ENCODE measurements around the gene MGAT4B. TPM values are rescaled to one million over a fixed set of nuclear protein-coding genes. Genes with fewer than 3 reads are reported as not detected.
A peak's percentile ranks its signal among the peaks of the same experiment; 100 is the strongest.

MGAT4B gene
- total and polyA plus RNA-seq, 2 of the 13 experiments (the other 11 are each of a cell fraction or from before 2014, with no cell fraction given), result 93.5 to 130 TPM

DNA sequence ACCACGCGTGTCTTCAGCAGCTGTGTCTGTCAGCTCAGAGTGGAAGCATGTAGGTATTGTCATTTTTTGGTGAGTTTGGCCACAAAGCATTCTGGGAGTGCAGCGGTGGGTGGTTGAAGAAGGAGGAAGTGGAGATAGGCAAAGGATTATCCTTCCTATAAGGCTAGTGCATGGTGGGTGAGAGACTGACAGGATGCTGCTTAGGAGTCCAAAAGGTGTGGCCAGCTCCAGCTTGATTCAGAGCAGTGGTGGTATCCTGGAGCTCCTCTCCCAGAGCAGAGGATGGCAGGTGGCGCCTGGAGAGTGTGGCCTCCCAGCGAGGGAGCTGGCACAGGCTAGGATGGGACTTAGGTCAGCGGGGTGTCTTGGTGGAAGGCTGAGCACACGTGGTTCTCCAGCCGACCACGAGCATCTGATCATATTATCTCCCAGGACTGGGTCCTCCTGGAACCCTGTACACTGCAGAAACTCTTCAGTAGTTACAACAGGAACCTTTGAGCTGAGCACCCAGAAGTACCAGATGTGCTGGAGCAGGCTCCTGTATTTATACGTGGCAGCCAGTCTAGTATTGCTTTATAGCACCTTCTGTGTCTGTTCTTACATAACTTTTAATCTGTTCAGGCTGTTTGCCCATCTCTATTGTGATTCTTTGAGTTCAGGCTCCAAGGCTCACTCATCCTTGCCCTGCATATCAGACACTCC, 44.4 kb downstream of the MGAT4B start (continued):
- TF ChIP-seq, protein P1, sequence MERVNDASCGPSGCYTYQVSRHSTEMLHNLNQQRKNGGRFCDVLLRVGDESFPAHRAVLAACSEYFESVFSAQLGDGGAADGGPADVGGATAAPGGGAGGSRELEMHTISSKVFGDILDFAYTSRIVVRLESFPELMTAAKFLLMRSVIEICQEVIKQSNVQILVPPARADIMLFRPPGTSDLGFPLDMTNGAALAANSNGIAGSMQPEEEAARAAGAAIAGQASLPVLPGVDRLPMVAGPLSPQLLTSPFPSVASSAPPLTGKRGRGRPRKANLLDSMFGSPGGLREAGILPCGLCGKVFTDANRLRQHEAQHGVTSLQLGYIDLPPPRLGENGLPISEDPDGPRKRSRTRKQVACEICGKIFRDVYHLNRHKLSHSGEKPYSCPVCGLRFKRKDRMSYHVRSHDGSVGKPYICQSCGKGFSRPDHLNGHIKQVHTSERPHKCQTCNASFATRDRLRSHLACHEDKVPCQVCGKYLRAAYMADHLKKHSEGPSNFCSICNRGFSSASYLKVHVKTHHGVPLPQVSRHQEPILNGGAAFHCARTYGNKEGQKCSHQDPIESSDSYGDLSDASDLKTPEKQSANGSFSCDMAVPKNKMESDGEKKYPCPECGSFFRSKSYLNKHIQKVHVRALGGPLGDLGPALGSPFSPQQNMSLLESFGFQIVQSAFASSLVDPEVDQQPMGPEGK (CRISPR knock-in tag; IDR thresholded peaks at IDR 0.05), result no peak
- 0 out of 2 replicates have a peak, but pooled peaks have one; percentile 29 for TF ChIP-seq ZNF143 (CRISPR knock-in tag; IDR thresholded peaks at IDR 0.05)
- TF ChIP-seq MAZ (IDR thresholded peaks at IDR 0.05; ENCODE audit: borderline replicate concordance, low read depth, low read length), result no peak
- no peak for TF ChIP-seq MAZ (CRISPR knock-in tag; IDR thresholded peaks at IDR 0.05; ENCODE audit: low read depth)
- no peak for TF ChIP-seq KLF16 (CRISPR knock-in tag; IDR thresholded peaks at IDR 0.05)
- TF ChIP-seq, protein P2, sequence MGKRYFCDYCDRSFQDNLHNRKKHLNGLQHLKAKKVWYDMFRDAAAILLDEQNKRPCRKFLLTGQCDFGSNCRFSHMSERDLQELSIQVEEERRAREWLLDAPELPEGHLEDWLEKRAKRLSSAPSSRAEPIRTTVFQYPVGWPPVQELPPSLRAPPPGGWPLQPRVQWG (CRISPR knock-in tag; IDR thresholded peaks at IDR 0.05; ENCODE audit: borderline replicate concordance, low read depth), result no peak
- TF ChIP-seq NR2F2 (IDR thresholded peaks at IDR 0.05; ENCODE audit: borderline replicate concordance, low read depth), result no peak
- TF ChIP-seq, protein P3, sequence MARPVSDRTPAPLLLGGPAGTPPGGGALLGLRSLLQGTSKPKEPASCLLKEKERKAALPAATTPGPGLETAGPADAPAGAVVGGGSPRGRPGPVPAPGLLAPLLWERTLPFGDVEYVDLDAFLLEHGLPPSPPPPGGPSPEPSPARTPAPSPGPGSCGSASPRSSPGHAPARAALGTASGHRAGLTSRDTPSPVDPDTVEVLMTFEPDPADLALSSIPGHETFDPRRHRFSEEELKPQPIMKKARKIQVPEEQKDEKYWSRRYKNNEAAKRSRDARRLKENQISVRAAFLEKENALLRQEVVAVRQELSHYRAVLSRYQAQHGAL (CRISPR knock-in tag; IDR thresholded peaks at IDR 0.05; ENCODE audit: not compliant biosample characterization), result no peak
- TF ChIP-seq, protein P4, sequence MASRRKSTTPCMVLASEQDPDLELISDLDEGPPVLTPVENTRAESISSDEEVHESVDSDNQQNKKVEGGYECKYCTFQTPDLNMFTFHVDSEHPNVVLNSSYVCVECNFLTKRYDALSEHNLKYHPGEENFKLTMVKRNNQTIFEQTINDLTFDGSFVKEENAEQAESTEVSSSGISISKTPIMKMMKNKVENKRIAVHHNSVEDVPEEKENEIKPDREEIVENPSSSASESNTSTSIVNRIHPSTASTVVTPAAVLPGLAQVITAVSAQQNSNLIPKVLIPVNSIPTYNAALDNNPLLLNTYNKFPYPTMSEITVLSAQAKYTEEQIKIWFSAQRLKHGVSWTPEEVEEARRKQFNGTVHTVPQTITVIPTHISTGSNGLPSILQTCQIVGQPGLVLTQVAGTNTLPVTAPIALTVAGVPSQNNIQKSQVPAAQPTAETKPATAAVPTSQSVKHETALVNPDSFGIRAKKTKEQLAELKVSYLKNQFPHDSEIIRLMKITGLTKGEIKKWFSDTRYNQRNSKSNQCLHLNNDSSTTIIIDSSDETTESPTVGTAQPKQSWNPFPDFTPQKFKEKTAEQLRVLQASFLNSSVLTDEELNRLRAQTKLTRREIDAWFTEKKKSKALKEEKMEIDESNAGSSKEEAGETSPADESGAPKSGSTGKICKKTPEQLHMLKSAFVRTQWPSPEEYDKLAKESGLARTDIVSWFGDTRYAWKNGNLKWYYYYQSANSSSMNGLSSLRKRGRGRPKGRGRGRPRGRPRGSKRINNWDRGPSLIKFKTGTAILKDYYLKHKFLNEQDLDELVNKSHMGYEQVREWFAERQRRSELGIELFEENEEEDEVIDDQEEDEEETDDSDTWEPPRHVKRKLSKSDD (CRISPR knock-in tag; IDR thresholded peaks at IDR 0.05; ENCODE audit: low read depth), result no peak
- TF ChIP-seq SIN3B (IDR thresholded peaks at IDR 0.05; ENCODE audit: low read length), result no peak
- no peak for TF ChIP-seq PAWR (CRISPR knock-in tag; IDR thresholded peaks at IDR 0.05; ENCODE audit: borderline replicate concordance)
- TF ChIP-seq ZNF775 (CRISPR knock-in tag; IDR thresholded peaks at IDR 0.05; ENCODE audit: borderline replicate concordance), result no peak
- TF ChIP-seq, protein P5, sequence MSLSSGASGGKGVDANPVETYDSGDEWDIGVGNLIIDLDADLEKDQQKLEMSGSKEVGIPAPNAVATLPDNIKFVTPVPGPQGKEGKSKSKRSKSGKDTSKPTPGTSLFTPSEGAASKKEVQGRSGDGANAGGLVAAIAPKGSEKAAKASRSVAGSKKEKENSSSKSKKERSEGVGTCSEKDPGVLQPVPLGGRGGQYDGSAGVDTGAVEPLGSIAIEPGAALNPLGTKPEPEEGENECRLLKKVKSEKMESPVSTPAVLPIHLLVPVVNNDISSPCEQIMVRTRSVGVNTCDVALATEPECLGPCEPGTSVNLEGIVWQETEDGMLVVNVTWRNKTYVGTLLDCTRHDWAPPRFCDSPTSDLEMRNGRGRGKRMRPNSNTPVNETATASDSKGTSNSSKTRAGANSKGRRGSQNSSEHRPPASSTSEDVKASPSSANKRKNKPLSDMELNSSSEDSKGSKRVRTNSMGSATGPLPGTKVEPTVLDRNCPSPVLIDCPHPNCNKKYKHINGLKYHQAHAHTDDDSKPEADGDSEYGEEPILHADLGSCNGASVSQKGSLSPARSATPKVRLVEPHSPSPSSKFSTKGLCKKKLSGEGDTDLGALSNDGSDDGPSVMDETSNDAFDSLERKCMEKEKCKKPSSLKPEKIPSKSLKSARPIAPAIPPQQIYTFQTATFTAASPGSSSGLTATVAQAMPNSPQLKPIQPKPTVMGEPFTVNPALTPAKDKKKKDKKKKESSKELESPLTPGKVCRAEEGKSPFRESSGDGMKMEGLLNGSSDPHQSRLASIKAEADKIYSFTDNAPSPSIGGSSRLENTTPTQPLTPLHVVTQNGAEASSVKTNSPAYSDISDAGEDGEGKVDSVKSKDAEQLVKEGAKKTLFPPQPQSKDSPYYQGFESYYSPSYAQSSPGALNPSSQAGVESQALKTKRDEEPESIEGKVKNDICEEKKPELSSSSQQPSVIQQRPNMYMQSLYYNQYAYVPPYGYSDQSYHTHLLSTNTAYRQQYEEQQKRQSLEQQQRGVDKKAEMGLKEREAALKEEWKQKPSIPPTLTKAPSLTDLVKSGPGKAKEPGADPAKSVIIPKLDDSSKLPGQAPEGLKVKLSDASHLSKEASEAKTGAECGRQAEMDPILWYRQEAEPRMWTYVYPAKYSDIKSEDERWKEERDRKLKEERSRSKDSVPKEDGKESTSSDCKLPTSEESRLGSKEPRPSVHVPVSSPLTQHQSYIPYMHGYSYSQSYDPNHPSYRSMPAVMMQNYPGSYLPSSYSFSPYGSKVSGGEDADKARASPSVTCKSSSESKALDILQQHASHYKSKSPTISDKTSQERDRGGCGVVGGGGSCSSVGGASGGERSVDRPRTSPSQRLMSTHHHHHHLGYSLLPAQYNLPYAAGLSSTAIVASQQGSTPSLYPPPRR (CRISPR knock-in tag; IDR thresholded peaks at IDR 0.05; ENCODE audit: borderline replicate concordance), result no peak
- TF ChIP-seq, protein P6, sequence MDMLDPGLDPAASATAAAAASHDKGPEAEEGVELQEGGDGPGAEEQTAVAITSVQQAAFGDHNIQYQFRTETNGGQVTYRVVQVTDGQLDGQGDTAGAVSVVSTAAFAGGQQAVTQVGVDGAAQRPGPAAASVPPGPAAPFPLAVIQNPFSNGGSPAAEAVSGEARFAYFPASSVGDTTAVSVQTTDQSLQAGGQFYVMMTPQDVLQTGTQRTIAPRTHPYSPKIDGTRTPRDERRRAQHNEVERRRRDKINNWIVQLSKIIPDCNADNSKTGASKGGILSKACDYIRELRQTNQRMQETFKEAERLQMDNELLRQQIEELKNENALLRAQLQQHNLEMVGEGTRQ (IDR thresholded peaks at IDR 0.05; ENCODE audit: low read depth, low read length), result no peak
- TF ChIP-seq, protein P6 (CRISPR knock-in tag; IDR thresholded peaks at IDR 0.05; ENCODE audit: borderline replicate concordance), result no peak

Measured in HepG2 (cell line).